IMR-90 (cell line): ENCODE data around the gene PARVG. TPM values are rescaled to one million over a fixed set of nuclear protein-coding genes. Genes with fewer than 3 reads are reported as not detected.

Experiments
- ATAC-seq: fragments of 200-7000 bp; cut with Tn5 transposase; 2 replicates; pipeline ENCODE4 v1.9.1; 2020; ENCODE audit warnings: low read depth, mild to moderate bottlenecking, moderate library complexity
- BruUV-seq: library from RNA; stranded (reverse); fragments of 400-500 nt; replicated peaks from 2 replicates; lab custom pipeline; 2021; lab: Mats Ljungman, UMichigan
- CTCF ChIA-PET: fragments of 300-600 bp; formaldehyde crosslinking; extraction: SDS; loops from one replicate; lab custom pipeline; 2021; ENCODE audit warnings: antibody characterized with exemption; lab: Yijun Ruan, JAX
- POLR2A ChIA-PET: fragments of 300-600 bp; sonication (Branson Sonifier 250); formaldehyde crosslinking; loops from one replicate; lab custom pipeline; 2022; ENCODE audit warnings: antibody characterized with exemption; ENCODE audit not compliant: unreplicated experiment; lab: Charles Lee
- DNase-seq: peaks from one replicate; pipeline ENCODE4 v3.0.0; 2013
- H2AFZ ChIP-seq: replicated peaks from 2 replicates; pipeline ENCODE3; 2013; ENCODE audit warnings: low read length, mild to moderate bottlenecking; ENCODE audit not compliant: poor library complexity
- H2AK5ac ChIP-seq: 2 replicates; pipeline ENCODE4 v1.6.1; 2013; ENCODE audit warnings: low read depth, low read length, inconsistent platforms
- H2AK9ac ChIP-seq: replicated peaks from 2 replicates; pipeline ENCODE3; 2013; ENCODE audit warnings: mild to moderate bottlenecking, low read depth, low read length, moderate library complexity; ENCODE audit not compliant: poor library complexity
- H2BK120ac ChIP-seq: 2 replicates; pipeline ENCODE4 v1.6.1; 2013; ENCODE audit warnings: low read depth, low read length, inconsistent platforms
- H2BK15ac ChIP-seq: 3 replicates; pipeline ENCODE4 v1.6.1; 2013; ENCODE audit warnings: low read depth, low read length, inconsistent platforms
- H2BK20ac ChIP-seq: 2 replicates; pipeline ENCODE4 v1.6.1; 2013; ENCODE audit warnings: low read depth, mild to moderate bottlenecking, inconsistent platforms, low read length, moderate library complexity
- H2BK5ac ChIP-seq: 2 replicates; pipeline ENCODE4 v1.6.1; 2013; ENCODE audit warnings: mild to moderate bottlenecking, low read depth, low read length, inconsistent platforms; ENCODE audit not compliant: poor library complexity, severe bottlenecking
- H3K14ac ChIP-seq: replicated peaks from 2 replicates; pipeline ENCODE4 v1.6.1; 2013; ENCODE audit warnings: low read depth, low read length, inconsistent platforms
- H3K18ac ChIP-seq: 2 replicates; pipeline ENCODE4 v1.6.1; 2013; ENCODE audit warnings: low read depth, low read length, control low read depth
- H3K23ac ChIP-seq: 2 replicates; pipeline ENCODE4 v1.6.1; 2013; ENCODE audit warnings: low read depth, low read length, inconsistent platforms
- H3K27ac ChIP-seq: 2 replicates; pipeline ENCODE4 v1.5.1; 2013; ENCODE audit warnings: mild to moderate bottlenecking, control low read depth, low read length; ENCODE audit not compliant: insufficient read depth
- H3K27me3 ChIP-seq: 2 replicates; pipeline ENCODE4 v1.6.1; 2013; ENCODE audit warnings: low read length; ENCODE audit not compliant: control insufficient read depth, insufficient read depth
- H3K36me3 ChIP-seq: 2 replicates; pipeline ENCODE4 v1.6.1; 2013; ENCODE audit warnings: low read length, mixed read lengths; ENCODE audit not compliant: control insufficient read depth, insufficient read depth
- H3K4ac ChIP-seq: 2 replicates; pipeline ENCODE4 v1.6.1; 2013; ENCODE audit warnings: low read depth, low read length, inconsistent platforms
- H3K4me1 ChIP-seq: 2 replicates; pipeline ENCODE4 v1.6.1; 2013; ENCODE audit warnings: low read length, mixed read lengths; ENCODE audit not compliant: control insufficient read depth, insufficient read depth
- H3K4me2 ChIP-seq: 2 replicates; pipeline ENCODE4 v1.6.1; 2013; ENCODE audit warnings: low read depth, mild to moderate bottlenecking, control low read depth, low read length, moderate library complexity
- H3K4me3 ChIP-seq: 2 replicates; pipeline ENCODE4 v1.5.1; 2013; ENCODE audit warnings: low read depth, mild to moderate bottlenecking, control low read depth, low read length, moderate library complexity; ENCODE audit not compliant: insufficient read depth
- H3K56ac ChIP-seq: 2 replicates; pipeline ENCODE4 v1.6.1; 2013; ENCODE audit warnings: low read length, inconsistent platforms; ENCODE audit not compliant: insufficient read depth; ENCODE audit errors: extremely low read depth
- H3K79me1 ChIP-seq, 2 experiments: 2 replicates each; pipeline ENCODE4 v1.6.1; 2013; ENCODE audit warnings: low read length in 2 of 2, inconsistent platforms in 1 of 2, low read depth in 1 of 2
- H3K9ac ChIP-seq: 2 replicates; pipeline ENCODE4 v1.6.1; 2013; ENCODE audit warnings: low read depth, low read length, control low read depth
- H3K9me1 ChIP-seq: 2 replicates; pipeline ENCODE4 v1.6.1; 2013; ENCODE audit warnings: low read length, inconsistent platforms; ENCODE audit not compliant: insufficient read depth
- H3K9me3 ChIP-seq: 2 replicates; pipeline ENCODE4 v1.6.1; 2013; ENCODE audit warnings: low read length; ENCODE audit not compliant: control insufficient read depth, insufficient read depth
- H4K20me1 ChIP-seq: 2 replicates; pipeline ENCODE4 v1.6.1; 2013; ENCODE audit warnings: low read length, inconsistent platforms; ENCODE audit not compliant: insufficient read depth
- H4K5ac ChIP-seq: 2 replicates; pipeline ENCODE4 v1.6.1; 2013; ENCODE audit warnings: mild to moderate bottlenecking, low read depth, low read length, control low read depth
- H4K8ac ChIP-seq, 2 experiments: 2 replicates each; pipeline ENCODE4 v1.6.1; 2013; ENCODE audit warnings: low read depth in 2 of 2, low read length in 2 of 2, control low read depth in 1 of 2, inconsistent platforms in 1 of 2
- H4K91ac ChIP-seq: 2 replicates; pipeline ENCODE4 v1.6.1; 2013; ENCODE audit warnings: low read depth, low read length, inconsistent platforms; ENCODE audit not compliant: insufficient read depth
- BHLHE40 ChIP-seq: fragments of 150-350 bp; IDR thresholded peaks from 2 replicates; pipeline ENCODE4 v1.6.1; 2016; ENCODE audit warnings: mild to moderate bottlenecking, low read depth, low read length
- CEBPB ChIP-seq: IDR thresholded peaks from 2 replicates; pipeline ENCODE4 v1.6.1; 2012; ENCODE audit warnings: low read depth, low read length, improper control_type of control experiment
- CHD1 ChIP-seq: IDR thresholded peaks from 2 replicates; pipeline ENCODE4 v1.6.1; 2012; ENCODE audit warnings: low read depth, low read length, improper control_type of control experiment
- CTCF ChIP-seq: conservative IDR thresholded peaks from 2 replicates; pipeline ENCODE4 v1.5.1; 2012; ENCODE audit warnings: mild to moderate bottlenecking, low read depth, low read length, improper control_type of control experiment
- ELK1 ChIP-seq: fragments of 150-350 bp; IDR thresholded peaks from 2 replicates; pipeline ENCODE4 v1.6.1; 2016; ENCODE audit warnings: low read depth, mild to moderate bottlenecking, low read length, moderate library complexity, borderline replicate concordance
- FOS ChIP-seq: fragments of 150-350 bp; IDR thresholded peaks from 2 replicates; pipeline ENCODE4 v1.6.1; 2016; ENCODE audit warnings: low read depth, low read length
- MAFK ChIP-seq: IDR thresholded peaks from 2 replicates; pipeline ENCODE4 v1.6.1; 2012; ENCODE audit warnings: low read depth, low read length, improper control_type of control experiment
- MXI1 ChIP-seq: IDR thresholded peaks from 2 replicates; pipeline ENCODE4 v1.6.1; 2012; ENCODE audit warnings: low read depth, mild to moderate bottlenecking, low read length, moderate library complexity, borderline replicate concordance
- NFE2L2 ChIP-seq: fragments of 150-350 bp; IDR thresholded peaks from 2 replicates; pipeline ENCODE4 v1.6.1; 2016; ENCODE audit warnings: low read depth, mild to moderate bottlenecking, low read length
- RAD21 ChIP-seq: IDR thresholded peaks from 2 replicates; pipeline ENCODE4 v1.6.1; 2012; ENCODE audit warnings: low read length, improper control_type of control experiment
- RCOR1 ChIP-seq: IDR thresholded peaks from 2 replicates; pipeline ENCODE4 v1.6.1; 2012; ENCODE audit warnings: mild to moderate bottlenecking, low read length, improper control_type of control experiment; ENCODE audit not compliant: insufficient replicate concordance
- USF2 ChIP-seq: fragments of 150-350 bp; IDR thresholded peaks from 2 replicates; pipeline ENCODE4 v1.6.1; 2017; ENCODE audit warnings: mild to moderate bottlenecking, antibody characterized with exemption, low read length, low read depth
- WGBS, 2 experiments: methylation state at CpG; one replicate each; pipeline versions ENCODE4 v1.1.5 to v1.1.7; 2013; ENCODE audit warnings: missing lambda C conversion rate in 2 of 2; ENCODE audit not compliant: insufficient read length in 1 of 2; ENCODE audit errors: extremely low coverage in 2 of 2; 5-methylcytosine and 5-hydroxymethylcytosine counted together
- dilution Hi-C: fragments of 300-500 bp; cut with HindIII; formaldehyde crosslinking; loops from one replicate; pipeline ENCODE4 v1.14.3; 2018; ENCODE audit warnings: low sequenced_read_pairs; ENCODE audit not compliant: unreplicated experiment
- in situ Hi-C: fragments of 300-500 bp; cut with MboI; formaldehyde crosslinking; loops from 3 replicates; pipeline ENCODE4 v1.14.3; 2019; ENCODE audit warnings: low sequenced_read_pairs, inconsistent platforms, mixed read lengths
- intact Hi-C: fragments of 100-400 bp; cut with micrococcal nuclease; formaldehyde crosslinking; loops from 2 replicates; pipeline ENCODE4 v1.10.0; 2022
- polyA plus RNA-seq, 3 experiments: library from polyadenylated mRNA; depleted of rRNA; stranded (reverse); fragments of >200 nt; gene quantifications; 2 replicates each; pipeline ENCODE4 v1.2.3, GENCODE V29; 2012; ENCODE audit warnings: low replicate concordance in 1 of 3
- total RNA-seq: library from RNA; depleted of rRNA; stranded (reverse); fragments of >200 nt; gene quantifications from 2 replicates; pipeline ENCODE4 v1.2.3, GENCODE V29; 2012

The PARVG gene
- total and polyA plus RNA-seq, 2 of the 4 experiments (the other 2 are of a cell fraction) = not detected

DNA sequence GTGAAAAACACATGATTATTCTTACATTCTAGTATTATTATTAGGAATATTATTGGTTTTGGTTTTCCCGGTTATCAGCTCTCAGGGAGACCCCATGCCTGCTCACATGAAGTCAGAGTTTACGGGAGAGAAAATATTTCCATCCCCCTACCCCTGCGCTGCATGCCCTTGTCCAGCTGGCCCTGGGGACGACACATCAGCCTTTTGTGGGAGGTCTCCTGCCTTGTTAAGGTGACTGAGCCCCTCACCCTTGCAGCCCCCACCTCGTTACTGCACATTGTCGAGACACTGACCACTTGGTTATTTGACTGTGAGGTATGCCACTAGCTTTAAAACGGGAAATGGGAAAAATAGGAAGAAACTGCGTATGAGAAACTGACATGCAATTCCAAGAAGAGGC lies 63.0 kb downstream of the PARVG start:
- Histone ChIP-seq H3K9ac (no peak overlapping the region), H4K20me1 (no peaks in the 10 kb centered on the region), H3K36me3 (peaks cover 2% of the 10 kb centered on the region; the same call in 1 of the 2 replicates), H3K23ac (no peak overlapping the region), H3K79me1 (no peaks in the 10 kb centered on the region), H4K5ac (no peak overlapping the region), H3K56ac (no peak overlapping the region), H3K4me3 (no peak overlapping the region), H2AK5ac (no peak overlapping the region), H2BK120ac (no peak overlapping the region), H2BK20ac (no peak overlapping the region), H2AFZ (no peak overlapping the region), H4K8ac (no peak overlapping the region), H4K91ac (no peak overlapping the region), H3K4me1 (no peaks in the 10 kb centered on the region), H3K9me1 (no peaks in the 10 kb centered on the region), H3K27me3 (no peaks in the 10 kb centered on the region; the same call in none of the 2 replicates), H2BK15ac (no peak overlapping the region), H3K9me3 (no peaks in the 10 kb centered on the region), H3K4me2 (no peak overlapping the region), H3K4ac (no peak overlapping the region), H3K18ac (no peak overlapping the region), H2AK9ac (no peak overlapping the region), H3K14ac (no peak overlapping the region; the same call in 1 of the 2 replicates), H2BK5ac (no peak overlapping the region), H3K27ac (no peak overlapping the region)
- WGBS, 2 experiments = no CpG with 5 or more reads among the region's 8 CpGs
- CTCF ChIA-PET = no interaction called here
- BruUV-seq = no TSS peak
- ATAC-seq = no peak
- intact Hi-C loops (no loop called here), in situ Hi-C loops (no loop called here), dilution Hi-C loops (no loop called here)
- no peak for TF ChIP-seq MXI1
- no peak for TF ChIP-seq ELK1
- TF ChIP-seq CTCF = no peak
- TF ChIP-seq RCOR1 = no peak
- TF ChIP-seq USF2 = no peak
- no peak for TF ChIP-seq MAFK
- no peak for TF ChIP-seq CHD1
- no peak for TF ChIP-seq CEBPB
- TF ChIP-seq FOS = no peak
- no peak for TF ChIP-seq RAD21
- no peak for TF ChIP-seq BHLHE40
- TF ChIP-seq NFE2L2 = no peak
- POLR2A ChIA-PET = no interaction called here
- no peak for DNase-seq
